M059J (cell line): ENCODE results near the gene UBE2G1. TPM values are rescaled to one million over a fixed set of nuclear protein-coding genes. Genes with fewer than 3 reads are reported as not detected.
A peak's percentile ranks its signal among the peaks of the same experiment; 100 is the strongest.
"Not testable (repeated sequence)": the region's sequence is repeated elsewhere in the genome, so short reads cannot be mapped to it uniquely, and the experiment has no call there.

Experiments
- DNase-seq: peaks from one replicate; pipeline ENCODE4 v3.0.0-alpha.2; 2012; ENCODE audit warnings: low read depth
- total RNA-seq: library from RNA; depleted of rRNA; stranded (reverse); fragments of >200 nt; shearing (Covaris generic); gene quantifications from 2 replicates; pipeline ENCODE4 v1.2.3, GENCODE V29; 2014

UBE2G1 gene
- total RNA-seq, 1 experiment from 2014 or later: 63.0 TPM

DNA sequence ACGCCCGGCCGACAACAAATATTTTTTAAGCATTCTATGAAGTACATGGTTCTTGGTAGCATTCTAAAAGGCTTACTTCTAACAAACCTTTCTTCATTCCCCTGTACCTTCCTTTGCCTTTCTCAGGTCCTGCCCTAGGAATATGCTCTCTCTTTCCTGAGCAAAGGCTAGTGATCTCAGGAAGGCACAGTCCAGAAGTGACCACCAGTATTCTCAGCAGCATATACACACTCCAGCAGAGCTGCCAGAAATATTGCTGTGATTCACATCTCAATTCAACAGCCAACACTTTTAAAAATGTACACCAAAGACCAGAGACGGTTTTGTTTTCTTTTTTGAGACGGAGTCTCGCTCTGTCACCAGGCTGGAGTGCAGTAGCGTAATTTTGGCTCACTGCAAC is 61.3 kb downstream of the UBE2G1 start:
- DNase-seq: no peak

DNA sequence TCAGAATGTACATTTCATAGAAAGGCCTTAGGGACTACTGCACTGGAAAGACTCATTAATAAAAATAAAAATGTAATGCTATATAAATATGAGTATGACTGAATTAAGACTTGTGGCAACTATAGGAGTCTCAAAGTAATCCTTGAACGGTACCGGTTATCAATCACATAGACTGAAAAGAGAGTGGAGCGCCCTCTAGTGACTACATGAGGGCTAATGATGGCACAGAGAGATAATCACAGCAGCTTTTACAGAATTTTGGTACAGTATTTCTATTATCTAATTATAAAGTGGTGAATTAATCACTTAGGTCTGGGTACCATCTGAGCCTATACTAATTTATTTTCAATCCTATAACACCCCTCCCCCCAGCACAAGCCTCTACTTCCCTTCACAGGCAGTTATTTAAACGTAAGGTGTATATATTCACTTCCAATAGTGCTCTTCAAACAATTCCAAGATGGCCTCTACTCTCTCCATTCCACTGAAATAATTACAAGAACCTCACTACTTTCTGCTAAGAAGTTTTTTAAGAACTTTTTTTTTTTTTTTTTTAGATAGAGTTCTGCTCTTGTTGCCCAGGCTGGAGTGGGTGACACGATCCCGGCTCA is 62.0 kb downstream of the UBE2G1 start:
- peak; percentile 38 for DNase-seq

DNA sequence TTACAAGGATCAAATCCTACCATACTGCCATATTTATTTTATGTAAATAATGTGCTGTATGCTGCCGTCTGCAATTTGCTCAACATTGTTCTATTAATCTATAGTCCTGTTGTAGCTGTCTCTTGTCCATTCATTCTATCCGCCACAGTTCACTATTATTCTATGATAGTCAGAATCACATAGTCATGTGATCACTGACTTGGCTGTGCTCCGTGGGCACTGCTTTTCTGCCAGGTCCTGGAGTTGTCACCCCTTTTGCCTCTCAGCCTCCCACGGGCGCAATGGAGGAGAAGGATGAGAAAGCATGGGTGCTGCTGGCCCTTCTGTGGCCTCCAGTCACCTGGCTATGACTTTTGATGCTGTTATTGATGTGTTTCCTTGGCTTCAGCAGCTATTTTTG is 65.4 kb downstream of the UBE2G1 start:
- DNase-seq: no peak

DNA sequence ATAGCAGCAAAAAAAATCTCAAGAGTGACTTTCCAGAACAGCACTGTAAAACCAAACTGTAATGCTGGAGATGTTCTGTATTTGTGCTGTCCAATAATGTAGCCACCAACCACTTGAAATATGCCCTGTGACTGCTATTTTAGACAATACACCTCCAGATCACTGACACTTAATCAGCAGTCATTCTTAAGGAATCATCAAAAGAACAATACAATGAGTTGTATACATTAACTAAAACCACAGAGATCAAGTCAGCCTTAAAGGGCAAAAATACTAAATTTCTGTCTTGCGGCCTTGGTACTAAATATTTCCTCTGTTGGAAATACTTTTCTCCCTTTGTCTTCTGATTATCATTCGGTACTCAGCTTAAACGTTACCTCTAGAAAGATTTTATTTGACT is 69.1 kb downstream of the UBE2G1 start:
- no peak for DNase-seq

DNA sequence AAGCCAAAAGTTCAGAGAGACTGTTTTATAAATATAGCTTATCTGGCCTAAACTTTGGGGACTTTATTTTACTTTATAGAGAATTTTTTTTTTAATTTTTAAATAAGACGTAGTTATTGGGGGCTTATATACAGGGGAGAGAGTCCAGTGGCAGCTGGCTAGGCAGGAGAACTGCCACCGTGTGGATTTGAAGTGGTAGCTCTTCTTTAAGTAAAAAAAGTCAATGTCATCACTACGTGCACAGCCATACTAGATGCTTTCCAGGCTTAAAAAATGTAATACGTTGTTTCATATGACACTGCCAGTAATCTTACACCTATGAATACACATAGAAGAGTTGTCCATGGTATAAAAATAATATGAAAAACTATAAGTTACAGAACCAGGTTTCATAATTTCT is 70.8 kb downstream of the UBE2G1 start:
- no peak for DNase-seq

DNA sequence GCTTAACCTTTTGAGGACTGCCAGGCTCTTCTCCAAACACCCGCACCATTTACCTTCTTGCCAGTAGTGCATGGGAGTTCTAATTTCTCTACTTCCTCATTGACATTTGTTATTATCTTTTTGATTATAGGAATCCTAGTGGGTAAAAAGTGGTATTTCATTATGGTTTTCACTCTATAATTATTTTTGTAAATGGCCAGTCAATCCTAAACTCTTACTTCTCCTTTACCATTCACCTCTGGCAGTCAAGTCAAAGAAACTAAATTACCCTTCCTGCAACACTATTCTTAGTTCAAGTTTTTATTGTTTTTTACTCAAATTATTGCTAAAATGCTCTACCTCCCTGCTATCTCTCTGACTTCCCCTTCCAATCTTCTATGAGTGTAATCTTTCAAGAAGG is 72.9 kb downstream of the UBE2G1 start:
- DNase-seq: no peak

DNA sequence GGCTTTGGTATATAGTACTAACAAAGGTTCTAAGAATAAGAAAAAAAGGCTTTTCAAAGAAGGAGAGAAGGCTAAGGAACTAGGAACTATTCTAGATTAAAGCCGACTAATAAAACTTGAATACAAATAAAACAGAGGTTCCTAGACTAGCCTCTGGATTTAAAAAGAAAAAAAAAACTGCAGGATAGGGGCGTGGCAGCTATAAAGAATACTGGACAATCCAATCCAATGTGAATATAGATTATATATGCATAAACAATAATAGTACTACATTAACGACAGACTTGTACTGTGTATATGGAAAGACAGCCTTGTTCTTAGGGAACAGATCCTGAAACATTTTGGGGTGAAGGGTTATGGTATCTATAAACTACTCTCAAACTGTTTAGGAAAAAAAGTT is 78.8 kb downstream of the UBE2G1 start:
- DNase-seq: no peak

DNA sequence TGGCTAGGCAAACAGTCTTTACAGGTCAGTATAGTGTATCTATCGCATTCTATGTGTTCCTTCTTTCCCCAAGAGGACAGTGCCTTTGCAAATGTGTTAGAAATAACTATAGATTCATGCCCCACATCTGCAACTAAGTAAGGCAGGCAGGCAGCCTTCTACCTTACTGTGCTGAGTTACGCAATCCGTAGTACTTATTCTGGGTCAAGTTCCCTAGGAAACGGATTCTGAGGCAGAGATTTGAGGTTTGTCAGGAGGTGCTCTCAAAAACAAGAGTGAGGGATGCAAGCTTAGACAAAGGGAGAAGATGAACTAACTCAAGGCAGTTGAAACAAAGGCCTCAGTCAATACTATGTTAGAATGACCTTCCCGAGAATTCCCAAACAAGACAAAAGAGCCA is 90.0 kb downstream of the UBE2G1 start:
- no peak for DNase-seq

DNA sequence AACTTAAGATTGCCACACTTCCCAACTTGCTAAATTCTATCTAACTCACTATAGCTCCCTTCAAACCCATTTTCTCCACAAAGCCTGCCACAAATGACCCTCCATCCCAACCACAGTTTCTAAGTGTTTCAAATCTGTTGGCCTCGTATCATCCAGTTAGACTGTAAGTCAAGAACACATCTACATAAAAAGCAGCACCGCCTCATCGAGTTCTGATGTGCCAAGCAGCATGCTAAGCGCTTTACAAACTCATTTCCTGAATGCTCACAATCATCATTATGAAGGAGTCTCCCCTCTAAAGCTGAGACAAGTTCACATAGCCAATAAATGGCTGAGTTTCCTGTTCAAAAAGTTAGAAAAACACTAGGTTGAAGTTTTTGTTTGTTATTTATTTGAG is 93.5 kb downstream of the UBE2G1 start:
- no peak for DNase-seq

DNA sequence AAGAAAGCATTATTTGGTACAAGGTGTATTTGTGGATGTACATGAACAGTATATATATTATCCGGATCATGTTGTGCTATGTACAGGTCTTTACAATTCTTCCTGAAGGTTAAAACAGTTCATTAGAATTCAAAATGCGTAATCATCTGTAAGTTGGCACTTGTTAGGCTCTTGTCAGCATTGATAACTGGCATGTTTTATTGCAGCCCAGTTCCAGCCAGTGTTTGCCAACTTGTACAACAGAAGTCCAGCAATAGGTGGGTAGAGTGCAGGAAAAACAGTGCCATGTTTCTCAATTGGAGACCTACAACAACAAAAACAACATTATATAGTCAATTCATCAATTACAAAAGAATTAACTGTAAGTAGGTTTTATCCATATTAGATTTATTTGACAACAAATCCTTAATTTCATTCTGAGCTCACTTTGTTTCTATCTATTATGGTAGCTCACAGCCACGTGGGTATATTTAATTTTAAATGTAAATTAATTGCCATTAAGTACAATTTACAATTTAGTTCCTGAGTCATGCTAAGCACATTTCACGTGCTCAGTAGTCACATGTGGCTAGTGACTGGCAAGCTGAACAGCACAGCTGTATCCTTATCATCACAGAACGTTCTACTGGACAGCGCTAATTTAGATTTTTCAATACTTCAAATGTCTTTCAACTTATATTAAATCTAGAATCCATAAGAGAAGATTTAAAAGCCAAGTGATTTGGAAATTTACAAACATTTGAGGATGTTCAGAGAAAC is 94.1 kb downstream of the UBE2G1 start:
- DNase-seq: no peak

DNA sequence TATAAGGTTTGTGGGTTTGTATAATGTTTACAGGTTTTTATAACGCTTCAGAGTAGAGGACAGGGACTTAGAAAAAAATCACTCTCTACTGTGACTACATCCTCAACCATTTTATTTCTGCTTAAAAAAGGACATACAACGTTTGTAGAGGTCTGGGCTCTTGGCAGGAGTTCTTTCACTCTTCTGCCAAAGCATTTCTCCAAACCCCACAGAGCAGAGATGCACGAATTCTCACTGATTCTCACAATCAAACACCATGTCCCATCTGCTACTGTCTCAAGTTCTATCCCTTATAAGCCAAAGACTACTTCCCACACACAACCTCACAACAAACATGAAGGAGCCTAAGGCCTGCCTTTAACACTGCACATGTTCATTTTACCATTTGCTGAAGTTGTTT is 95.7 kb downstream of the UBE2G1 start:
- no peak for DNase-seq

DNA sequence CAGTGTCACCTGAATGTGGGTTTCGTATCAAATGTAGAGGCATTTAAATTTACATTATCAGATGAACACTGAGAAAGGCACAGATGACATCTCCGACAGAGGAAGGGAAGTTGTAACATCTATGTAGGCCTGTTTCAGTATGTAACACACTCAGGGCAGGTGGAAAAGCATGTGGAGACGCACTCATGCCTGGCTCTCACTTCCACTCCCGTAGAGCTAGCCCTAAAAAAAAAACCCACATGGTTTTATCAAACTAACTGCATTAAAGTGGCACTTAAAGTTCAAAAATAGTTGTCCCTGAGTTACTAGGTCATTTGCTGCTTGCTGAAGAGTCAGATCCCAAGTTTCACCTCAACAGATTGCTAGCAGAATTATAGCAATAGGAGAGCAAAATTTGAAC is 96.6 kb downstream of the UBE2G1 start:
- no peak for DNase-seq

DNA sequence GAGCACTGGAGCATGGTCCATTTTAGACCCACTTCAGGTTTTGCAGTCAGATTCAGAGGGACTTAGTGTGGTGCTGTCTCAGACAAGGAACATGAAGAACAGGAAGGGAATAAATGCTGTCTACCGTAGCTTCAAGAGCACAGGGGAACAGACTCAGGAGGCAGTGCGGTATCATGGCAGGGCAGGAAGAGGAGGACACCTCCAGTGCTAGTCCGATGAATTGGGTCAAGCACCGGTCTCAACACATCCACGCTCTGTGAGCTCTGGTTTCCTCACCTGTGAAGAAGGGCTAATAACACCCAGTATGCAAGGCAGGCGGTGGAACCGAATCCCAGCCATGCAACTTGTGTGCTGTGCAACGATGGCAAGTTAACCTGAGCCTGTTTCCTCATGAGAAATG is 99.1 kb downstream of the UBE2G1 start:
- no peak for DNase-seq

DNA sequence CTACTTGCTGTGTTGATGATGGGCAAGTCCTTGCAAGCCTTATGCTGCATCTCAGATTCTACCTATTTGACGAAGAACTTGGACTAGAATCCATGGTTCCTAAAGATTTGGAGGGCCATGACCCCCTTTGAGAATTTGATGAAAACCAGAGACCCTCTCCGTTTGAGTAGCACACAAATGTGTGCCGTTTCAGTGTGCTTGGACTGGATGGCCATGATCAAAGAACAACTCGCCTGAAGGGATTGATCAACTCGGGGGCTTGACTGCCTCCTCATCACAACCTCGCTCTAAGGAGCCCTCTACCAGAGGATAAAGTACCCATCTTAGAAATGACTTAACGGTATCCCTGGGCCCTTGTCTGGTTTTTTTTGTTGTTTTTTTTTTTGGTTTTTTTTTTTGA is 99.9 kb downstream of the UBE2G1 start:
- no peak for DNase-seq

DNA sequence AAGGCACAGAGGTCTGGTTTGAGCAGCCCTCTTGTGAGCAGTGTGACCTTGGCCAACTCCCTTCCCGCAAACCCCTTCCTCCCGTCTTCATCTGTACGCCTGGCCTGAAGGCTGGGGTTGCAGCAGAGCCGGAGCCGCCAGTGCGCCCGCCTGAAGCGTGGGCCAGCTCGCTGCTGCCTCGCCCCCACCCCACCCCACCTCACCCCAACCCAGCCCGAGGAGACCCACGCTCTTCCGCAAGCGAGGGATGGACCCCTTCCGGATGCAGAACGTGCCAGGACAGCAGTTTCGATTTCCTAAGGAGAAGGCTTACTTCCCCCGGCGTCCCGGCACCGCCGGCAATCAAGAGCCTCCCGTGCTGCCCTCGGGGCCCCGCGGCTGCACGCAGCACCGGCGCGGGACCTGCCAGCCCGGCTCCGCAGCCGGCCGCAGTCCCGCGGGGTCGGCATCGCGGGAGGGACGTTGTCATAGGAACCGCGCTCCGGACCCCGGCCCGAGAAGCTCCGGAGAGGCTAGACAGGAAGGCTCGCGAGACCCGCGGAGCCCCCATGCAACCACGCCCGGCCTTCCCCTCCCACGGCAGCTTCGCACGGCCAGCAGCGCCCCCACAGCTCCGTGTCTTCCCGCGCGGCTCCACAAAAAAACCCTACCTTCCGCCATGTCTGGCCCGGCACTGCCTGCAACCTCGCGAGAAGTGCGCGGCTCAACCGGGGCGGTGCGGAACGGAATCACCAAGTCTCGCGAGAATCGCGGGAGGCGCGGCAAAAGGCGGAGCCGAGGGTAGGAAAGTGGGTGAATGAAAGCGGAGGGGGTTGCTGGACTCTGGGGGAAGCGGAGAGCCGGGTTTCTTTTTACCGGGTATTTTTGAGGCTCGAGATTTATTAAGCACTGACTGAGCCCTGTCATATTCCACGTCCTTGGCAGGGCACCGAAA is 102.9 kb downstream of the UBE2G1 start, which contains the start of gene ANKFY1:
ANKFY1 (minus strand) TSS at position 698 of the 934 bp plus-strand sequence; CDS start at position 660, 38 bp downstream.
- peak; percentile 91 for DNase-seq

DNA sequence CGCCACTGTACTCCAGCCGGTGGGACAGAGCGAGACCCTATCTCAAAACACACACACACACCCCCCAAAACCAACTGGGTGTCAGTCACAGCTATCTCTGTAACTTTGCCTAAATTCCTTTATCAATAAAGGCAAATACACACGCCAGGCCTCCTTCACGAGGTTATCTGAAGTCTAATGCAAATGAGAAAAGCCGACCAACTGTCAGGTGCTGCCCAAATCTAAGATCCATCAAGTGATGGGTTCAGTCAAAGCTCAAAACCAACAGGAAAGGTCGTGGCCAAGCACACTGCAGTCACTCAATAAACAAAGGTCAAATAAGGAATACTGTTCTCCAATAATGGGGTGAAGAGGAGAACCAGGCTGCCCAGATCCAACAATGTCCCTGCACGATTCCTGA is 103.8 kb downstream of the UBE2G1 start:
- no peak for DNase-seq

DNA sequence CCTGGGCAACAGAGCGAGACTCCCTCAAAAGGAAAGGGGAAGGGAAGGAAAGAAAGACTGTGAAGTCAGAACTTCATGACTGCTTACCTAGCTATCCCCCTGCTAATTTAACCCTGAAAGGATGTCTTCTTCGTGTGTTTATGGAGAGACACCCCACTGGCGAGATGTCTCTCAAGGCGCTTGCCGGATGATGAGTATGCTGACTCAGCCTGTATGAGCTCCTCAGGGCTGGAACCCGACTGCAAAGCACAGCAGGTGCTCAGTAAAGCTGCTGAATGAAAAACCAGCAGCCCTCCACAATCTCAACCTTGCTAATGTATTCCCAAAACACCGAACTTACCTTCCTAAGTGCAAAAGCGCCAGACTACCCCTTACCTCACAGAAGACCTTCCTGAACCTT is 105.0 kb downstream of the UBE2G1 start:
- DNase-seq: no peak

DNA sequence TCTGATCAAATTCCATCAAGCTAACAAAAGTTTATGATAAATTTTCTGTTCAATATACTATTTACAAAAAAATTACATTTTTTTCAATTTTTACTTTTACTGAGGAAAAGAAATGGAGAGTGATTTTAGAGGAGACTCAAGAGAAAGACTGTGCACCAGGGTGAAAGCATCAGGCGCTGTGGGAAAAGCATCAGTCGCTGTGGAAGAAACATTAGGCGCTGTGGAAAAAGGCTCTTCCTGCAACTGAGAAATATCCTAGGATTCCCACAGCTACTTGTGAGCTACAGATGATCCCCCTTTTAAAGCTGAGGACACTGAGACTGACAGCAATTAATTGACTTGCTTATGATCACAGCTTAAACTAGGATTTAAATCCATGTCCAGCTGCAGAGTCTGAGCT is 107.6 kb downstream of the UBE2G1 start:
- DNase-seq: no peak

DNA sequence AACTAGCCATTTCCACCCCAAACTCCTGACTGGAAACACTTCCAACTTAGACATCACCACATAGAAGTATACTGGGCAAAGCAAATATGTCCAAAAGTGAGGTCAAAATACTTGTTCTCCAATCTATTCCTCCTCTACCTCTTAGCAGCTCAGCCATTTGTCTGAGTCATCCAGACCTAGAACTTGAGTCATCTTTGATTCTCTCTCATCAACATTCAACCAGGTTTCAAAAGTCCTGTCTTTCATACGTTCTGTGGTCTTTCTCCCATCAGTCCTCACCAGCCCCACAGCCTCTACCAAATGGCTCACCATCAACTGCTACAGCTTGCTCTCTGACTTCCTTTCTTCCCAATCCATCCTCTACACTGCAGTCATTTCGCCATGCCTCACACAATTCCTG is 109.5 kb downstream of the UBE2G1 start:
- DNase-seq: peak; percentile 54

DNA sequence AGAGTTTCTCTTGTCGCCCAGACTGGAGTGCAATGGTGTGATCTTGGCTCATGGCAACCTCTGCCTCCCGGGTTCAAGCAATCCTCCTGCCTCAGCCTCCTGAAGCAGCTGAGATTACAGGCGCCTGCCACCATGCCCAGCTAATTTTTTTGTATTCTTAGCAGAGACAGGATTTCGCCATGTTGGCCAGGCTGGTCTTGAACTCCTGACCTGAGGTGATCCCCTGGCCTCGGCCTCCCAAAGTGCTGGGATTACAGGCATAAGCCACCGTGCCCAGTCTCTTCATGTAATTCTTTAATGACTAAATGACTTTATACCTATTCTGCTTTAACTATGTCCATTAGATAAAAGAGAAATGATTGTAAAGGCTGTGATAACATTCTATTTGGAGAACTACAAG is 111.2 kb downstream of the UBE2G1 start:
- DNase-seq: not testable (repeated sequence)

DNA sequence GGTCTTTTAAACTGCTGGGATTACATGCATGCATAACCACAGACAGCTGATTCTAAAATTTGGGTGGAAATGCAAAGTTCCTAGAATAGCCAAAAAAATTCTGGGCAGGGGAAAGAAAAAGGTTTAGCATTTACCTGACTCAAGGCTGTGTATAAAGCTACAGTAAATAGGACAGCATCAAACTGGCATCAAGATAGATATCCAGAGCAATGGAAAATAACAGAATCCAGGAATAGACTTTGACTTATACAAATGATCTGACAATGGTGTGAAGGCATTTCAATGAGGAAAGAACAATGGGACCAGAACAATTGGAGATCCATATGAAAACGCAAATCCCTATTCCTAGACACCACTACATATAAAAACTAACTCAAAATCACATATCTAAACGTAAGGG is 115.6 kb downstream of the UBE2G1 start:
- no peak for DNase-seq

DNA sequence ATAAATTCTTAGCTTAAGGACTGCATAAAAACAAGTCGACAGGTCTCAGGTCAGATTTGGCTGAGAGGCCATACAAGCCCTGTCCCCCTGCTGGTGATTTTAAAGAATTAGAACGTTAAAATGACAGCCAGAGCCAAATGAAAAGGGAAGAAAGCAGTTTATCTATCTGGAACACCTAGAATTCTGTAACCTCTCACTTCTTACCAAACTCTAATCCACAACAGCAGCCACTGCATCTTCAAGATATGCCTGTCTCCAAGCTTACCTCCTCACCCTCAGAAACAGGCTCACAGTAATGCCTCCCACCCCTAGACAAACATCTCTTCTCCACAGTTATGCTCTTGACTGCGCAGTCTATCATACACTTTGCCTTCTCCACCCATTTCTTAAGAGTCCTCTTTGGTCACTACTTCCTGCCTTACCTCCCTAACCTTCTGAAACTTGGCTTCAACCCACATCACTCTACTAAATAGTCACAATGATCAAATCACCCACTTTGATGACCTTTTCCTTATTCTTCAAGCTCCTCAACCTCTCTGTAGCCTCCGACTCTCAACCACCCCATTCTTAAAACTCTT is 116.9 kb downstream of the UBE2G1 start:
- peak; percentile 40 for DNase-seq
